ENCODE results near the gene SCN2B. TPM values are rescaled to one million over a fixed set of nuclear protein-coding genes. Genes with fewer than 3 reads are reported as not detected.

SCN2B gene
- total and polyA plus RNA-seq, 2 donors, result 0.73 to 1.6 TPM

GRCh38 chr11:118172356-118172755 is 4.1 kb downstream of the SCN2B start:
- DNase-seq (ENCODE audit: low read depth in 6 of 9, low spot score in 9 of 9), result no peak
- H3K4me3 ChIP-seq (ENCODE audit: low read length in 2 of 2), result no peak overlapping the region
- no peaks in the 10 kb centered on the region for H3K36me3 ChIP-seq (ENCODE audit: control insufficient read depth in 2 of 2, insufficient read depth in 2 of 2, low read length in 1 of 2)
- H3K27me3 ChIP-seq (ENCODE audit: control insufficient read depth in 2 of 2, insufficient read depth in 1 of 2, low read length in 1 of 2), result peaks cover 0 to 35% of the 10 kb centered on the region in 2 donors
- H3K27ac ChIP-seq (ENCODE audit: low read depth in 1 of 2, low read length in 1 of 2), result no peak overlapping the region
- peaks cover 5 to 22% of the 10 kb centered on the region in 2 donors for H3K4me1 ChIP-seq (ENCODE audit: control insufficient read depth in 2 of 2, insufficient read depth in 2 of 2, low read length in 2 of 2)
- H3K9me3 ChIP-seq (ENCODE audit: control insufficient read depth in 2 of 2, insufficient read depth in 1 of 2, low read length in 1 of 2), result no peaks in the 10 kb centered on the region
- WGBS, result 94% methylated on average over 9 of the region's 9 CpGs

- Histone ChIP-seq H3K36me3 (ENCODE audit: control insufficient read depth in 2 of 2, insufficient read depth in 2 of 2, low read length in 1 of 2) (no peaks in the 10 kb centered on the region), H3K27me3 (ENCODE audit: control insufficient read depth in 2 of 2, insufficient read depth in 1 of 2, low read length in 1 of 2) (peaks cover 0 to 38% of the 10 kb centered on the region in 2 donors), H3K27ac (ENCODE audit: low read depth in 1 of 2, low read length in 1 of 2) (no peak overlapping the region), H3K9me3 (ENCODE audit: control insufficient read depth in 2 of 2, insufficient read depth in 1 of 2, low read length in 1 of 2) (no peaks in the 10 kb centered on the region), H3K4me1 (ENCODE audit: control insufficient read depth in 2 of 2, insufficient read depth in 2 of 2, low read length in 2 of 2) (peaks cover 5 to 19% of the 10 kb centered on the region in 2 donors), H3K4me3 (ENCODE audit: low read length in 2 of 2) (no peak overlapping the region)
- WGBS, result 19% methylated on average over 29 of the region's 29 CpGs
- DNase-seq (ENCODE audit: low read depth in 6 of 9, low spot score in 9 of 9), result peak; percentile 46 to 86 (median 73)
Observed at GRCh38 chr11:118171269-118172062, 5.0 kb downstream of the SCN2B start.

GRCh38 chr11:118170882-118171268 is 5.6 kb downstream of the SCN2B start:
- no peak overlapping the region for H3K4me3 ChIP-seq (ENCODE audit: low read length in 2 of 2)
- DNase-seq (ENCODE audit: low read depth in 6 of 9, low spot score in 9 of 9), result no peak
- H3K27me3 ChIP-seq (ENCODE audit: control insufficient read depth in 2 of 2, insufficient read depth in 1 of 2, low read length in 1 of 2), result peaks cover 0 to 38% of the 10 kb centered on the region in 2 donors
- peaks cover 5 to 13% of the 10 kb centered on the region in 2 donors for H3K4me1 ChIP-seq (ENCODE audit: control insufficient read depth in 2 of 2, insufficient read depth in 2 of 2, low read length in 2 of 2)
- 94% methylated on average over 8 of the region's 8 CpGs for WGBS
- H3K36me3 ChIP-seq (ENCODE audit: control insufficient read depth in 2 of 2, insufficient read depth in 2 of 2, low read length in 1 of 2), result no peaks in the 10 kb centered on the region
- H3K9me3 ChIP-seq (ENCODE audit: control insufficient read depth in 2 of 2, insufficient read depth in 1 of 2, low read length in 1 of 2), result no peaks in the 10 kb centered on the region
- H3K27ac ChIP-seq (ENCODE audit: low read depth in 1 of 2, low read length in 1 of 2), result no peak overlapping the region

GRCh38 chr11:118170231-118170630 is 6.2 kb downstream of the SCN2B start:
- peaks cover 0 to 38% of the 10 kb centered on the region in 2 donors for H3K27me3 ChIP-seq (ENCODE audit: control insufficient read depth in 2 of 2, insufficient read depth in 1 of 2, low read length in 1 of 2)
- no peak for DNase-seq (ENCODE audit: low read depth in 6 of 9, low spot score in 9 of 9)

GRCh38 chr11:118169300-118170140 is 6.9 kb downstream of the SCN2B start:
- no peak for DNase-seq (ENCODE audit: low read depth in 6 of 9, low spot score in 9 of 9)
- peaks cover 0 to 41% of the 10 kb centered on the region in 2 donors for H3K27me3 ChIP-seq (ENCODE audit: control insufficient read depth in 2 of 2, insufficient read depth in 1 of 2, low read length in 1 of 2)
- peaks cover 5 to 8% of the 10 kb centered on the region in 2 donors for H3K4me1 ChIP-seq (ENCODE audit: control insufficient read depth in 2 of 2, insufficient read depth in 2 of 2, low read length in 2 of 2)
- WGBS, result 95% methylated on average over 7 of the region's 7 CpGs
- no peak overlapping the region for H3K4me3 ChIP-seq (ENCODE audit: low read length in 2 of 2)
- no peaks in the 10 kb centered on the region for H3K9me3 ChIP-seq (ENCODE audit: control insufficient read depth in 2 of 2, insufficient read depth in 1 of 2, low read length in 1 of 2)
- H3K27ac ChIP-seq (ENCODE audit: low read depth in 1 of 2, low read length in 1 of 2), result no peak overlapping the region
- no peaks in the 10 kb centered on the region for H3K36me3 ChIP-seq (ENCODE audit: control insufficient read depth in 2 of 2, insufficient read depth in 2 of 2, low read length in 1 of 2)

More at GRCh38 chr11:118170231-118170630, 6.2 kb downstream of the SCN2B start:
- H3K9me3 ChIP-seq (ENCODE audit: control insufficient read depth in 2 of 2, insufficient read depth in 1 of 2, low read length in 1 of 2), result no peaks in the 10 kb centered on the region
- WGBS, result 93% methylated on average over 9 of the region's 9 CpGs
- no peak overlapping the region for H3K27ac ChIP-seq (ENCODE audit: low read depth in 1 of 2, low read length in 1 of 2)
- H3K36me3 ChIP-seq (ENCODE audit: control insufficient read depth in 2 of 2, insufficient read depth in 2 of 2, low read length in 1 of 2), result no peaks in the 10 kb centered on the region
- H3K4me1 ChIP-seq (ENCODE audit: control insufficient read depth in 2 of 2, insufficient read depth in 2 of 2, low read length in 2 of 2), result peaks cover 5 to 8% of the 10 kb centered on the region in 2 donors
- no peak overlapping the region for H3K4me3 ChIP-seq (ENCODE audit: low read length in 2 of 2)

GRCh38 chr11:118168751-118169150 is 7.7 kb downstream of the SCN2B start:
- WGBS, result over 99% methylated on average over 3 of the region's 3 CpGs
- no peaks in the 10 kb centered on the region for H3K36me3 ChIP-seq (ENCODE audit: control insufficient read depth in 2 of 2, insufficient read depth in 2 of 2, low read length in 1 of 2)
- no peaks in the 10 kb centered on the region for H3K9me3 ChIP-seq (ENCODE audit: control insufficient read depth in 2 of 2, insufficient read depth in 1 of 2, low read length in 1 of 2)
- peaks cover 5 to 8% of the 10 kb centered on the region in 2 donors for H3K4me1 ChIP-seq (ENCODE audit: control insufficient read depth in 2 of 2, insufficient read depth in 2 of 2, low read length in 2 of 2)
- H3K27me3 ChIP-seq (ENCODE audit: control insufficient read depth in 2 of 2, insufficient read depth in 1 of 2, low read length in 1 of 2), result peaks cover 0 to 47% of the 10 kb centered on the region in 2 donors
- no peak overlapping the region for H3K27ac ChIP-seq (ENCODE audit: low read depth in 1 of 2, low read length in 1 of 2)
- no peak for DNase-seq (ENCODE audit: low read depth in 6 of 9, low spot score in 9 of 9)
- H3K4me3 ChIP-seq (ENCODE audit: low read length in 2 of 2), result no peak overlapping the region

GRCh38 chr11:118168316-118168715 is 8.1 kb downstream of the SCN2B start:
- no peak overlapping the region for H3K4me3 ChIP-seq (ENCODE audit: low read length in 2 of 2)
- peaks cover 5 to 8% of the 10 kb centered on the region in 2 donors for H3K4me1 ChIP-seq (ENCODE audit: control insufficient read depth in 2 of 2, insufficient read depth in 2 of 2, low read length in 2 of 2)
- no peaks in the 10 kb centered on the region for H3K9me3 ChIP-seq (ENCODE audit: control insufficient read depth in 2 of 2, insufficient read depth in 1 of 2, low read length in 1 of 2)
- DNase-seq (ENCODE audit: low read depth in 6 of 9, low spot score in 9 of 9), result no peak
- 89% methylated on average over 8 of the region's 8 CpGs for WGBS
- H3K27ac ChIP-seq (ENCODE audit: low read depth in 1 of 2, low read length in 1 of 2), result no peak overlapping the region
- no peaks in the 10 kb centered on the region for H3K36me3 ChIP-seq (ENCODE audit: control insufficient read depth in 2 of 2, insufficient read depth in 2 of 2, low read length in 1 of 2)
- H3K27me3 ChIP-seq (ENCODE audit: control insufficient read depth in 2 of 2, insufficient read depth in 1 of 2, low read length in 1 of 2), result peaks cover 0 to 51% of the 10 kb centered on the region in 2 donors

GRCh38 chr11:118167906-118168305 is 8.5 kb downstream of the SCN2B start:
- H3K4me3 ChIP-seq (ENCODE audit: low read length in 2 of 2), result no peak overlapping the region
- peaks cover 5 to 8% of the 10 kb centered on the region in 2 donors for H3K4me1 ChIP-seq (ENCODE audit: control insufficient read depth in 2 of 2, insufficient read depth in 2 of 2, low read length in 2 of 2)
- no peak for DNase-seq (ENCODE audit: low read depth in 6 of 9, low spot score in 9 of 9)
- H3K9me3 ChIP-seq (ENCODE audit: control insufficient read depth in 2 of 2, insufficient read depth in 1 of 2, low read length in 1 of 2), result no peaks in the 10 kb centered on the region
- 91% methylated on average over 12 of the region's 12 CpGs for WGBS
- no peaks in the 10 kb centered on the region for H3K36me3 ChIP-seq (ENCODE audit: control insufficient read depth in 2 of 2, insufficient read depth in 2 of 2, low read length in 1 of 2)
- H3K27ac ChIP-seq (ENCODE audit: low read depth in 1 of 2, low read length in 1 of 2), result no peak overlapping the region
- peaks cover 0 to 51% of the 10 kb centered on the region in 2 donors for H3K27me3 ChIP-seq (ENCODE audit: control insufficient read depth in 2 of 2, insufficient read depth in 1 of 2, low read length in 1 of 2)

- Histone ChIP-seq H3K9me3 (ENCODE audit: control insufficient read depth in 2 of 2, insufficient read depth in 1 of 2, low read length in 1 of 2) (no peaks in the 10 kb centered on the region), H3K36me3 (ENCODE audit: control insufficient read depth in 2 of 2, insufficient read depth in 2 of 2, low read length in 1 of 2) (no peaks in the 10 kb centered on the region), H3K4me3 (ENCODE audit: low read length in 2 of 2) (no peak overlapping the region), H3K27ac (ENCODE audit: low read depth in 1 of 2, low read length in 1 of 2) (no peak overlapping the region), H3K27me3 (ENCODE audit: control insufficient read depth in 2 of 2, insufficient read depth in 1 of 2, low read length in 1 of 2) (peaks cover 0 to 54% of the 10 kb centered on the region in 2 donors), H3K4me1 (ENCODE audit: control insufficient read depth in 2 of 2, insufficient read depth in 2 of 2, low read length in 2 of 2) (peaks cover 5 to 8% of the 10 kb centered on the region in 2 donors)
- WGBS, result 96% methylated on average over 2 of the region's 2 CpGs
- DNase-seq (ENCODE audit: low read depth in 6 of 9, low spot score in 9 of 9), result no peak
Observed at GRCh38 chr11:118167253-118167652, 9.2 kb downstream of the SCN2B start.
